HepG2 (cell line): ENCODE measurements around the gene GALNTL6. TPM values are rescaled to one million over a fixed set of nuclear protein-coding genes. Genes with fewer than 3 reads are reported as not detected.

ENCODE experiments used
- ATAC-seq: fragments of 200-7000 bp; cut with Tn5 transposase; 3 replicates; pipeline ENCODE4 v1.9.1; 2020; ENCODE audit warnings: mild to moderate bottlenecking, moderate library complexity
- BruUV-seq: library from RNA; stranded (reverse); fragments of 400-500 nt; replicated peaks from 2 replicates; lab custom pipeline; 2021; lab: Mats Ljungman, UMichigan
- CTCF ChIA-PET: fragments of 300-600 bp; formaldehyde crosslinking; extraction: SDS; loops from one replicate; lab custom pipeline; 2021; ENCODE audit warnings: low total read pairs, inconsistent platforms, low intra/inter-chr PET ratio; lab: Yijun Ruan, JAX
- POLR2A ChIA-PET: fragments of 350-600 bp; sonication (Branson Sonifier 250); formaldehyde crosslinking; loops from one replicate; lab custom pipeline; 2020; ENCODE audit warnings: antibody characterized with exemption, inconsistent platforms; lab: Yijun Ruan, JAX
- DNase-seq: peaks from one replicate; pipeline ENCODE4 v3.0.0-alpha.2; 2015; ENCODE audit warnings: low spot score
- FAIRE-seq: peaks from 3 replicates; lab custom pipeline; 2011; peaks lifted over from hg19 to GRCh38; lab: Jason Lieb, UNC
- H2AFZ ChIP-seq: one replicate; pipeline ENCODE4 v1.6.1; 2011; ENCODE audit warnings: low read length, inconsistent platforms
- H3K27ac ChIP-seq: fragments of 300-600 bp; 3 replicates; pipeline ENCODE4 v1.8.0; 2011; ENCODE audit warnings: mixed run types, mild to moderate bottlenecking, mixed read lengths, low read length, inconsistent platforms; ENCODE audit not compliant: insufficient read depth; ENCODE audit errors: extremely low read length
- H3K27me3 ChIP-seq, 2 experiments: fragments of 200-600 bp in 1 of 2; 2 replicates in 1 of 2; 3 replicates in 1 of 2; pipeline versions ENCODE4 v1.6.0 to v1.8.0; 2011; ENCODE audit warnings: low read length in 2 of 2, mild to moderate bottlenecking in 2 of 2, moderate library complexity in 2 of 2, inconsistent platforms in 1 of 2; ENCODE audit not compliant: insufficient read depth in 2 of 2, control insufficient read depth in 1 of 2
- H3K36me3 ChIP-seq, 2 experiments: fragments of 200-600 bp in 1 of 2; replicated peaks in 1 of 2; 2 replicates in 1 of 2; 3 replicates in 1 of 2; pipeline versions ENCODE4 v1.5.1 to v1.8.0; 2011; ENCODE audit warnings: low read length in 2 of 2, inconsistent platforms in 1 of 2; ENCODE audit not compliant: insufficient read depth in 2 of 2, control insufficient read depth in 1 of 2
- H3K4me1 ChIP-seq: 2 replicates; pipeline ENCODE4 v1.5.1; 2012; ENCODE audit warnings: low read length, inconsistent platforms; ENCODE audit not compliant: insufficient read depth
- H3K4me2 ChIP-seq: 2 replicates; pipeline ENCODE4 v1.6.0; 2011; ENCODE audit warnings: low read depth, low read length, inconsistent platforms
- H3K4me3 ChIP-seq, 3 experiments: fragments of 200-600 bp in 1 of 3; sonication (generic), shearing (Covaris generic) in 1 of 3; replicated peaks in 1 of 3; 2 replicates each; pipeline ENCODE4 v1.5.1; 2011 to 2016; ENCODE audit warnings: low read length in 3 of 3, inconsistent platforms in 2 of 3, low read depth in 2 of 3, mild to moderate bottlenecking in 2 of 3, control low read depth in 1 of 3, mixed read lengths in 1 of 3; ENCODE audit not compliant: insufficient read depth in 1 of 3
- H3K79me2 ChIP-seq: one replicate; pipeline ENCODE4 v1.6.1; 2011; ENCODE audit warnings: low read length, inconsistent platforms; ENCODE audit not compliant: insufficient read depth
- H3K9ac ChIP-seq: 2 replicates; pipeline ENCODE4 v1.6.0; 2011; ENCODE audit warnings: mild to moderate bottlenecking, low read depth, low read length, inconsistent platforms; ENCODE audit not compliant: insufficient read depth
- H3K9me3 ChIP-seq: 2 replicates; pipeline ENCODE4 v1.5.1; 2012; ENCODE audit warnings: mild to moderate bottlenecking, low read length
- H4K20me1 ChIP-seq: 2 replicates; pipeline ENCODE4 v1.6.0; 2011; ENCODE audit warnings: inconsistent platforms, mild to moderate bottlenecking, low read length, moderate library complexity; ENCODE audit not compliant: insufficient read depth
- CEBPB ChIP-seq: IDR thresholded peaks from 2 replicates; pipeline ENCODE4 v1.6.1; 2011; ENCODE audit warnings: low read depth, low read length, improper control_type of control experiment, borderline replicate concordance
- CEBPG ChIP-seq: IDR thresholded peaks from 2 replicates; pipeline ENCODE4 v1.6.1; 2016
- ETS1 ChIP-seq: sonication (generic); formaldehyde crosslinking; IDR thresholded peaks from 2 replicates; pipeline ENCODE4 v1.4.0; 2020; ENCODE audit warnings: missing genetic modification reagents
- SP4 ChIP-seq: sonication (generic); formaldehyde crosslinking; IDR thresholded peaks from 2 replicates; pipeline ENCODE4 v1.8.1; 2023; ENCODE audit warnings: mild to moderate bottlenecking, missing genetic modification reagents
- SRSF4 ChIP-seq: fragments of 200-400 bp; formaldehyde crosslinking; IDR thresholded peaks from one replicate; pipeline ENCODE4 v1.6.1; 2018; ENCODE audit warnings: mild to moderate bottlenecking, low read depth, low read length, moderate library complexity; ENCODE audit not compliant: poor library complexity, severe bottlenecking
- U2AF1 ChIP-seq: fragments of 200-400 bp; formaldehyde crosslinking; optimal IDR thresholded peaks from 2 replicates; pipeline ENCODE3; 2017; ENCODE audit warnings: mild to moderate bottlenecking, low read depth, low read length
- ZBTB43 ChIP-seq: sonication (generic); formaldehyde crosslinking; conservative IDR thresholded peaks from 2 replicates; pipeline ENCODE4 v1.4.0; 2020; ENCODE audit warnings: missing genetic modification reagents
- ZNF530 ChIP-seq: sonication (generic); formaldehyde crosslinking; IDR thresholded peaks from 2 replicates; pipeline ENCODE4 v1.5.0; 2020; ENCODE audit warnings: low read depth, mild to moderate bottlenecking, missing genetic modification reagents
- WGBS: methylation state at CpG from one replicate; pipeline ENCODE4 v1.1.6; 2017; ENCODE audit warnings: low lambda C conversion rate; 5-methylcytosine and 5-hydroxymethylcytosine counted together
- in situ Hi-C: cut with HindIII; loops from 2 replicates; pipeline ENCODE4 v1.10.0; 2017; ENCODE audit warnings: low pct_unique_long_range_greater_than_20kb; ENCODE audit not compliant: extremely low pct_ligation_motif_present
- intact Hi-C: fragments of 100-400 bp; cut with micrococcal nuclease; formaldehyde crosslinking; loops from one replicate; pipeline ENCODE4 v1.10.0; 2022; ENCODE audit not compliant: unreplicated experiment
- polyA plus RNA-seq, 8 experiments: library from polyadenylated mRNA; depleted of rRNA in 3 of 8; stranded (reverse) in 7 of 8; unstranded in 1 of 8; fragments of >200 nt; fragmentation: Illumina TruSeq in 4 of 8; extraction: Trizol in 4 of 8; gene quantifications; 2 replicates each; pipeline versions ENCODE4 v1.2.1 to v1.2.3, GENCODE V29; 2011 to 2016; ENCODE audit warnings: low read depth in 4 of 8, missing spikeins in 1 of 8, mixed read lengths in 1 of 8; ENCODE audit not compliant: insufficient read depth in 1 of 8
- total RNA-seq, 5 experiments: library from RNA; depleted of rRNA; stranded (reverse); fragments of >200 nt; fragmentation: Illumina TruSeq; extraction: Trizol; gene quantifications; 2 replicates each; pipeline ENCODE4 v1.2.3, GENCODE V29; 2016; ENCODE audit warnings: low read depth in 1 of 5

The GALNTL6 gene
- total and polyA plus RNA-seq, 2 of the 13 experiments (the other 11 are each of a cell fraction or from before 2014, with no cell fraction given), result not detected

GRCh38 chr4:172553216-172553615, 740.0 kb downstream of the GALNTL6 start (continued):
- TF ChIP-seq U2AF1 (no peak), ZBTB43 (CRISPR knock-in tag) (no peak)

- Histone ChIP-seq H3K4me3 (no peak overlapping the region), H3K27ac (no peak overlapping the region), H3K4me2 (no peak overlapping the region), H3K9me3 (peaks cover 4% of the 10 kb centered on the region; the same call in 1 of the 2 replicates), H3K9ac (no peak overlapping the region)
- POLR2A ChIA-PET, result no interaction called here
- DNase-seq (no peak), FAIRE-seq (no peak)
- intact Hi-C loops (no loop called here), in situ Hi-C loops (no loop called here)
- no peak for TF ChIP-seq ETS1 (CRISPR knock-in tag)
- no peak for TF ChIP-seq SP4 (CRISPR knock-in tag)
- TF ChIP-seq CEBPG, result peak; percentile 37
- TF ChIP-seq ZNF530, result no peak
- peak; percentile 81 for TF ChIP-seq CEBPB
- TF ChIP-seq SRSF4, result no peak
- TF ChIP-seq, all 625 proteins: peak for 2
- no peak overlapping the region for H2AFZ ChIP-seq
- no peak for ATAC-seq
- CTCF ChIA-PET, result no interaction called here
- no peaks in the 10 kb centered on the region for H3K36me3 ChIP-seq
- H3K79me2 ChIP-seq, result no peaks in the 10 kb centered on the region
- 54% methylated on average over 4 of the region's 4 CpGs for WGBS
- no peaks in the 10 kb centered on the region for H3K27me3 ChIP-seq
- no peaks in the 10 kb centered on the region for H3K4me1 ChIP-seq
- H4K20me1 ChIP-seq, result no peaks in the 10 kb centered on the region
- BruUV-seq, result no TSS peak
These were observed 741.4 kb downstream of the GALNTL6 start for GRCh38 chr4:172554588-172554987.
